ENCODE measurements around the gene YWHAE.

GRCh38 chr17:1331708-1332107, 68.3 kb downstream of the YWHAE start:
- TF ChIP-seq CTCF (conservative IDR thresholded peaks at IDR 0.05; ENCODE audit: low read depth, low read length) (no peak), EZH2 (IDR thresholded peaks at IDR 0.05; ENCODE audit: borderline replicate concordance, low read depth, low read length, poor library complexity, severe bottlenecking) (no peak)

Measured in A673 (cell line).